ENCODE results near the gene CHTOP.
"Not testable (repeated sequence)": the region's sequence is repeated elsewhere in the genome, so short reads cannot be mapped to it uniquely, and the experiment has no call there.

The CHTOP gene

GRCh38 chr1:153633754-153634665 is at the start of gene CHTOP:
Gene CHTOP, plus strand, starts transcription at chr1:153634066. Its CDS starts 2,523 bp downstream, at chr1:153636589.
- peak; percentile 100 for DNase-seq (ENCODE audit: low spot score)

- no peak for DNase-seq (ENCODE audit: low spot score)
Observed at GRCh38 chr1:153585006-153585405, 48.9 kb upstream of the CHTOP start.

GRCh38 chr1:153586347-153586746 is 47.5 kb upstream of the CHTOP start:
- DNase-seq (ENCODE audit: low spot score) = no peak

- no peak for DNase-seq (ENCODE audit: low spot score)
Observed at GRCh38 chr1:153587314-153587713, 46.6 kb upstream of the CHTOP start.

GRCh38 chr1:153588033-153588432 is 45.8 kb upstream of the CHTOP start:
- DNase-seq (ENCODE audit: low spot score) = not testable (repeated sequence)

- no peak for DNase-seq (ENCODE audit: low spot score)
Observed at GRCh38 chr1:153588482-153588881, 45.4 kb upstream of the CHTOP start.

GRCh38 chr1:153592748-153593147 is 41.1 kb upstream of the CHTOP start:
- DNase-seq (ENCODE audit: low spot score) = no peak

- DNase-seq (ENCODE audit: low spot score) = no peak
Observed at GRCh38 chr1:153597206-153597605, 36.7 kb upstream of the CHTOP start.

- DNase-seq (ENCODE audit: low spot score) = peak; percentile 99
Observed at GRCh38 chr1:153598309-153599172, 35.3 kb upstream of the CHTOP start.

GRCh38 chr1:153599847-153600246 is 34.0 kb upstream of the CHTOP start:
- no peak for DNase-seq (ENCODE audit: low spot score)

- no peak for DNase-seq (ENCODE audit: low spot score)
Observed at GRCh38 chr1:153602749-153603148, 31.1 kb upstream of the CHTOP start.

GRCh38 chr1:153606194-153606593 is 27.7 kb upstream of the CHTOP start:
- no peak for DNase-seq (ENCODE audit: low spot score)

- DNase-seq (ENCODE audit: low spot score) = no peak
Observed at GRCh38 chr1:153607381-153607780, 26.5 kb upstream of the CHTOP start.

GRCh38 chr1:153608089-153608682 is 25.7 kb upstream of the CHTOP start:
- DNase-seq (ENCODE audit: low spot score) = no peak

- DNase-seq (ENCODE audit: low spot score) = no peak
Observed at GRCh38 chr1:153608742-153609584, 24.9 kb upstream of the CHTOP start.

GRCh38 chr1:153609585-153609907 is 24.3 kb upstream of the CHTOP start:
- DNase-seq (ENCODE audit: low spot score) = no peak

- no peak for DNase-seq (ENCODE audit: low spot score)
Observed at GRCh38 chr1:153610334-153610733, 23.5 kb upstream of the CHTOP start.

- DNase-seq (ENCODE audit: low spot score) = no peak
Observed at GRCh38 chr1:153610811-153611301, 23.0 kb upstream of the CHTOP start.

- DNase-seq (ENCODE audit: low spot score) = no peak
Observed at GRCh38 chr1:153611356-153611755, 22.5 kb upstream of the CHTOP start.

- DNase-seq (ENCODE audit: low spot score) = no peak
Observed at GRCh38 chr1:153612111-153612754, 21.6 kb upstream of the CHTOP start.

GRCh38 chr1:153612755-153613331 is 21.0 kb upstream of the CHTOP start, which contains the start of gene S100A16:
Gene S100A16, minus strand, starts transcription at chr1:153613137. Its CDS starts 4,986 bp downstream, at chr1:153608151.
- DNase-seq (ENCODE audit: low spot score) = no peak

All from NAMALWA (cell line).